Heart right ventricle (tissue), 16 donors: ENCODE results near the gene PRKN. TPM values are rescaled to one million over a fixed set of nuclear protein-coding genes. Genes with fewer than 3 reads are reported as not detected.

Experiments used
- ATAC-seq, 8 donors: fragments of 200-7000 bp; cut with Tn5 transposase; one replicate each; pipeline ENCODE4 v1.9.1; 2020; ENCODE audit warnings: mild to moderate bottlenecking in 8 of 8, moderate library complexity in 8 of 8, moderate number of reproducible peaks in 1 of 8
- DNase-seq, 2 donors: peaks; one replicate each; pipeline ENCODE4 v3.0.0-alpha.2; 2020
- H3K27ac ChIP-seq, 10 donors: fragments of 200-600 bp; sonication (generic) in 2 of 10; one replicate each; pipeline versions ENCODE4 v1.5.0 to v1.8.0; 2020 to 2022; ENCODE audit warnings: mild to moderate bottlenecking in 3 of 10
- H3K27me3 ChIP-seq, 7 donors: fragments of 200-600 bp; one replicate each; pipeline ENCODE4 v1.8.0; 2021 to 2022; ENCODE audit warnings: mild to moderate bottlenecking in 2 of 7
- H3K36me3 ChIP-seq, 9 donors: fragments of 200-600 bp; sonication (generic) in 1 of 9; one replicate each; pipeline versions ENCODE4 v1.5.0 to v1.8.0; 2020 to 2022; ENCODE audit warnings: mild to moderate bottlenecking in 2 of 9
- H3K4me1 ChIP-seq, 9 donors: fragments of 200-600 bp; sonication (generic) in 1 of 9; one replicate each; pipeline versions ENCODE4 v1.5.0 to v1.8.0; 2020 to 2022; ENCODE audit warnings: mild to moderate bottlenecking in 4 of 9
- H3K4me3 ChIP-seq, 10 donors: fragments of 200-600 bp; sonication (generic) in 2 of 10; one replicate each; pipeline versions ENCODE4 v1.5.0 to v1.8.0; 2020 to 2022; ENCODE audit warnings: mild to moderate bottlenecking in 7 of 10, moderate library complexity in 2 of 10
- H3K9me3 ChIP-seq, 11 donors: fragments of 200-600 bp in 10 of 11; sonication (generic) in 2 of 11; one replicate each; pipeline versions ENCODE4 v1.5.0 to v1.8.0; 2013 to 2022; ENCODE audit warnings: mild to moderate bottlenecking in 2 of 11, control low read depth in 1 of 11, moderate library complexity in 1 of 11
- CTCF ChIP-seq, 9 donors: fragments of 200-600 bp; sonication (generic) in 2 of 9; IDR thresholded peaks; one replicate each; pipeline versions ENCODE4 v1.5.0 to v1.8.0; 2021 to 2022; ENCODE audit warnings: antibody characterized with exemption in 9 of 9, mild to moderate bottlenecking in 5 of 9, moderate library complexity in 1 of 9
- WGBS, 2 donors: extraction: QIAGEN DNeasy Blood & Tissue Kit; methylation state at CpG; one replicate each; pipeline ENCODE4 v1.1.7; 2013; ENCODE audit warnings: inconsistent platforms in 1 of 2; 5-methylcytosine and 5-hydroxymethylcytosine counted together
- intact Hi-C, 10 donors: fragments of 100-400 bp; cut with DNase I; formaldehyde crosslinking; loops; one replicate each; pipeline versions ENCODE4 v1.11.1 to v1.14.2; 2022
- polyA plus RNA-seq, 2 donors: library from polyadenylated mRNA; stranded (reverse); fragments of 200-250 nt; gene quantifications; one replicate each; pipeline ENCODE4 v1.2.3, GENCODE V29; 2013
- total RNA-seq, 10 donors: library from RNA; stranded (reverse); fragmentation: NEBNext Ultra II Directional in 3 of 10; extraction: Animal tissue kit (Norgen Biotek cat#: 25700) in 3 of 10; gene quantifications; one replicate each; pipeline versions ENCODE4 v1.2.1 to v1.2.4, GENCODE V29; 2021 to 2023
- donor health status: Arrhythmogenic right ventricular cardiomyopathy.
- donor health status: ischemic (EF 13 %, LVEDD 7.1; RV severe dilation, severe dysfunction).
- donor health status: healthy with polysubstance abuse.
- donor health status: DM: no; HTN: yes; CAD: no.
- donor health status: DM: no; HTN: no; CAD: no.
- donor health status: ischemic (EF 25% LVEDD 6.9; RV normal size, moderate dysfunction).
- donor health status: ischemic (EF 25% LVEDD 5.7; RV mildly dilated, moderate dysfunction).
- donor health status: healthy.
- donor health status: DM: yes; HTN: yes; CAD: no.
- donor health status: Ischemic cardiomyopathy.
- donor health status: ischemic (EF 35%, LVEDD 5.7; RV mildly dilated, moderate dysfunction).
- donor health status: nonischemic (EF 11% LVEDD 7.7; RV severe dilation, severe dysfunction).
- donor health status: DM: yes; HTN: yes; CAD: no.
- donor health status: PGD.
- donor health status: ischemic (EF 29% LVEDD 5.4; RV normal size, mild dysfunction).
- donor health status: nonischemic (EF 23%, LVEDD 6.1; RV moderate dilation, normal function).

PRKN gene
- total and polyA plus RNA-seq, 12 donors: 2.3 to 27.7 (median 26.3) TPM

GRCh38 chr6:161608771-161609170, 1118.8 kb downstream of the PRKN start:
- intact Hi-C loops: no loop called here
- Histone ChIP-seq H3K36me3 (no peaks in the 10 kb centered on the region), H3K4me1 (no peaks in the 10 kb centered on the region), H3K4me3 (no peak overlapping the region), H3K27ac (no peak overlapping the region), H3K9me3 (peaks cover 0 to 19% (median 5%) of the 10 kb centered on the region in 11 donors), H3K27me3 (no peaks in the 10 kb centered on the region)
- ATAC-seq (no peak), DNase-seq (no peak)
- WGBS, 2 donors: 98% methylated on average over 3 of the region's 3 CpGs
- no peak for TF ChIP-seq CTCF (IDR thresholded peaks at IDR 0.05)

- no peaks in the 10 kb centered on the region for H3K27me3 ChIP-seq
- no peaks in the 10 kb centered on the region for H3K4me1 ChIP-seq
- H3K27ac ChIP-seq: no peak overlapping the region
- no peak for ATAC-seq
- WGBS, 2 donors: 90 to 93% methylated on average over 6 of the region's 6 CpGs
- TF ChIP-seq CTCF (IDR thresholded peaks at IDR 0.05): no peak
- no peaks in the 10 kb centered on the region for H3K36me3 ChIP-seq
- DNase-seq: no peak
- intact Hi-C loops: no loop called here
- H3K4me3 ChIP-seq: no peak overlapping the region
- H3K9me3 ChIP-seq: peaks cover 0 to 12% (median 2%) of the 10 kb centered on the region in 11 donors
Measured at GRCh38 chr6:161607696-161608297, 1119.8 kb downstream of the PRKN start.

GRCh38 chr6:161602359-161602758, 1125.2 kb downstream of the PRKN start:
- Histone ChIP-seq H3K27me3 (no peaks in the 10 kb centered on the region), H3K27ac (no peak overlapping the region), H3K36me3 (no peaks in the 10 kb centered on the region), H3K4me1 (no peaks in the 10 kb centered on the region), H3K4me3 (no peak overlapping the region), H3K9me3 (peaks cover 0 to 11% (median 0%) of the 10 kb centered on the region in 11 donors)
- intact Hi-C loops: no loop called here
- TF ChIP-seq CTCF (IDR thresholded peaks at IDR 0.05): no peak
- no peak for DNase-seq
- no peak for ATAC-seq
- WGBS, 2 donors: 93% methylated on average over 1 of the region's 1 CpG

- DNase-seq (no peak), ATAC-seq (no peak)
- TF ChIP-seq CTCF (IDR thresholded peaks at IDR 0.05): no peak
- Histone ChIP-seq H3K27ac (no peak overlapping the region), H3K4me1 (no peaks in the 10 kb centered on the region), H3K27me3 (no peaks in the 10 kb centered on the region), H3K9me3 (peaks cover 0 to 18% (median 0%) of the 10 kb centered on the region in 11 donors), H3K36me3 (no peaks in the 10 kb centered on the region), H3K4me3 (no peak overlapping the region)
- intact Hi-C loops: no loop called here
- 80 to 87% methylated on average over 2 of the region's 2 CpGs for WGBS, 2 donors
Measured at GRCh38 chr6:161598896-161599295, 1128.7 kb downstream of the PRKN start.
